ENCODE data around the gene BTD.

Gene BTD

GRCh38 chr3:15632212-15632580 is 30.7 kb downstream of the BTD start:
- no peak overlapping the region for H3K27ac Mint-ChIP-seq (ENCODE audit: low read depth)
- no peaks in the 10 kb centered on the region for H3K9me3 Mint-ChIP-seq
- H3K36me3 Mint-ChIP-seq (ENCODE audit: insufficient read depth), result peaks cover 3% of the 10 kb centered on the region
- H3K4me3 Mint-ChIP-seq, result peak overlapping the region; percentile 14
- H3K27me3 Mint-ChIP-seq, result no peaks in the 10 kb centered on the region
- H3K4me1 Mint-ChIP-seq, result peaks cover 34% of the 10 kb centered on the region
- ATAC-seq (replicated peaks; ENCODE audit: extremely low read depth, poor library complexity, severe bottlenecking) (no peak), DNase-seq (ENCODE audit: low spot score in 2 of 2) (no peak)

DNA sequence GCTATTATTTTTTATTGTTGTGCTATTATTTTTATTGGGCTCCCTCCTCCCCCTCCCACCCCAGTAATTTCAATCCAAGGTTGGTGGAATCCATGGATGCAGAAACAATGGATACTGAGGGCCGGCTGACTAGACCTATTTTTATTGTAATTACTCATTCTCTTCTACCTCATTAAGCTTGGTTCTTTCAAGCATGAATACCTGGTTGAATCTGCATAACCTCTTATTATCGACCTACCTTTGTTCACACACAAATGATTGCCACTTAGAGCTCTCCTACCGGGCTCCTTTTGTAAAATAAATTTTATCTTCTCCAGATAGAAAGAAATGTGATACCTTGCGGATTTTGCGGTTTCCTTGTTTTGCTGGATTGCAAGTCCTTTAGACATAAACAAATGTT is 31.6 kb downstream of the BTD start:
- peaks cover 43% of the 10 kb centered on the region for H3K4me1 Mint-ChIP-seq
- ATAC-seq (replicated peaks; ENCODE audit: extremely low read depth, poor library complexity, severe bottlenecking), result no peak
- H3K27me3 Mint-ChIP-seq, result no peaks in the 10 kb centered on the region
- H3K27ac Mint-ChIP-seq (ENCODE audit: low read depth), result no peak overlapping the region
- DNase-seq (ENCODE audit: low spot score in 2 of 2), result no peak
- H3K4me3 Mint-ChIP-seq, result no peak overlapping the region
- no peaks in the 10 kb centered on the region for H3K9me3 Mint-ChIP-seq
- H3K36me3 Mint-ChIP-seq (ENCODE audit: insufficient read depth), result peaks cover 3% of the 10 kb centered on the region

- no peaks in the 10 kb centered on the region for H3K9me3 Mint-ChIP-seq
- ATAC-seq (replicated peaks; ENCODE audit: extremely low read depth, poor library complexity, severe bottlenecking), result no peak
- peaks cover 45% of the 10 kb centered on the region for H3K4me1 Mint-ChIP-seq
- H3K27ac Mint-ChIP-seq (ENCODE audit: low read depth), result peak overlapping the region; percentile 29
- H3K36me3 Mint-ChIP-seq (ENCODE audit: insufficient read depth), result peaks cover 3% of the 10 kb centered on the region
- H3K4me3 Mint-ChIP-seq, result no peak overlapping the region
- no peak for DNase-seq (ENCODE audit: low spot score in 2 of 2)
- no peaks in the 10 kb centered on the region for H3K27me3 Mint-ChIP-seq
Observed at GRCh38 chr3:15633766-15634598, 32.4 kb downstream of the BTD start.

DNA sequence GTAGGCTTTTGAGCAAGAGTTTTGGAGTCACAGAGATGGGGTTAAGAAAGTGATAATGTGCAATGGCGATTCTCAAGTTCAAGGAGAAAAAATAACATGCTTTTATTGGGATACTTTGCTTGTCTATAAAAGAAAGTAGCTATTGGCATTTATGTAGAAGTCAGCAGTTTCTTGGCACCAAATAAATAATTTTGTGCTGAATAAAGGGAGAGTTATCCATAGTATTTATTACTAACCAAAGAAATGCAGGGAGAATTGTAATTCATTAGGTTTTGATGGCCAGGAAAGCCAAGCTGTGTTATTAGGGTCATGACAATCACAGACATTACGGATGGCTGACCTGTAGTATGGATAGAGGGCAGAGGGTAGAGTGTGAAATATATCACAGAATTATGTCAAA is 33.1 kb downstream of the BTD start:
- peak overlapping the region; percentile 29 for H3K27ac Mint-ChIP-seq (ENCODE audit: low read depth)
- no peaks in the 10 kb centered on the region for H3K9me3 Mint-ChIP-seq
- peaks cover 3% of the 10 kb centered on the region for H3K36me3 Mint-ChIP-seq (ENCODE audit: insufficient read depth)

GRCh38 chr3:15635121-15635661 is 33.6 kb downstream of the BTD start:
- Mint-ChIP-seq H3K27ac (ENCODE audit: low read depth) (no peak overlapping the region), H3K36me3 (ENCODE audit: insufficient read depth) (peaks cover 3% of the 10 kb centered on the region), H3K9me3 (no peaks in the 10 kb centered on the region), H3K4me3 (no peak overlapping the region), H3K27me3 (no peaks in the 10 kb centered on the region), H3K4me1 (peaks cover 39% of the 10 kb centered on the region)
- ATAC-seq (replicated peaks; ENCODE audit: extremely low read depth, poor library complexity, severe bottlenecking) (no peak), DNase-seq (ENCODE audit: low spot score in 2 of 2) (no peak)

More for the DNA sequence above, 33.1 kb downstream of the BTD start:
- Mint-ChIP-seq H3K27me3 (no peaks in the 10 kb centered on the region), H3K4me3 (no peak overlapping the region), H3K4me1 (peaks cover 44% of the 10 kb centered on the region)
- DNase-seq (ENCODE audit: low spot score in 2 of 2) (no peak), ATAC-seq (replicated peaks; ENCODE audit: extremely low read depth, poor library complexity, severe bottlenecking) (no peak)

DNA sequence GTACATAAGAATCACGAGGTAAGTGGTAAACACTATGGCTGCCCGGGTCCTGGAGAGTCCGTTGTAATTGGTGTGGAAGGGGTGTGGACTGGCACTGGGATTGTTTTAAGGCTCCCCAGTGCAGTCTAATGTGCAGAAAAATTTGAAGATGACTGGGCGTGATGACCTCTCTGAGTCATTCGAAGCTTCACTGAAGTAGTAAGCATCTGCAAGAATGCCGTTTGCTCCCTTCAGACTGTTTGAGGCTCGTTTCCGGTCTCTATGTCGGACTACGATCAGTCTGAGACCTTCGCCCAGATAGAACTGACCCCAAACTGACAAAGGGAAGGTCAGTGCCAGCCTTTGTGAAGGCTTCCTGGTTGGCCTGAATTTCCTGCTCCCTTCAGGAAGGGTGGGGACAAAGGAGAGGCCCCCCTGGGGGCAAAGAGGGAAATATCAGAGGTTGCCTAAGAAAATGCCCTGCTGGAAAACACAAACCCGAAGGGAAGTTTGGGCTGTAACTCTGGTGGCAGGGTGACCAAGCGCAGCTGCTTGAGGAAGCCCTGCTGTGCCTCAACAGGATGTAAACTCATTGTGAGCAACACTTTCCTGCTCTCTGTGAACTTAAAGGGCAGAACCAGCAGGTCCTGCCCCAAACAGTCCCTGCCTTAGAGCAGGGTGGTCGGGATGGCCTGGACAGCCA is 34.6 kb downstream of the BTD start:
- peak overlapping the region; percentile 78 for H3K27ac Mint-ChIP-seq (ENCODE audit: low read depth)
- H3K4me1 Mint-ChIP-seq, result peaks cover 34% of the 10 kb centered on the region

DNA sequence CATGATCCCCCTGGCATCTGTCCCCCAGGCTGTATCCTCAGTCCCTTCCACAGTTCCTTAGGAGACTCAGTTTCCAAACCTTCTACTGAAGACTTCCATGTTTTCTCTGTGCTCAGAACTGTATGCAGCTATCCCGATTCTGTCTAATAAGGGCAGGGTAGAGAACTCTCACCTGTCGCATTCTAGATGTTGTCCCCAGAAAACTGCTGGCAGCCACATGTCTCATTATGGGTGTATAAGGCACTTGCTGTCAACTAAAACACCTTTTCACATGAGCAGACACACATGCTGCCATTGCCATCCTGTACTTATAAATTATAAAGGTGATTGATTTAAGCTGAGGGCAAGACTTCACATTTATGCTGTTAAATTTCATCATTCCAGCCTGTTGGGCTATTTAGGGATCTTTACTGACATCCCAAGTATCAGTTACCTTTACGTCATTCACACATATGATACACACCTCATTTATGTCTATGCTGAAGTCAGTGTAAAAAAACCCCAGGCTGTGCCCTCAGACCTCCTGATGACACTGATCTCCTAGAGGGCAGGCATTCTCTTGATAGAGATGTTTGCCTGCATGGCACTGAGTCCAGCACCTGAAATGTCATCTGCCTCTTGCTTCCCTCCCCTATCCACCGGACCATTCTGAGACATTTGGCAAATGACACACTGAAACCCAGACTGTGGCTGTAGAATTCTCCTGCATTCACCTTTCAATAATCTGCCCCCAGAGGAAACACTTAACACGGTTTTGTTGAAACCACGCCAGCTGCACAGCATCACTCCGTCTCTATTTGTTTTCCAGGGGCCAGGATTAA is 35.8 kb downstream of the BTD start:
- Mint-ChIP-seq H3K9me3 (no peaks in the 10 kb centered on the region), H3K27ac (ENCODE audit: low read depth) (peak overlapping the region; percentile 39), H3K4me3 (peak overlapping the region; percentile 9), H3K36me3 (ENCODE audit: insufficient read depth) (peaks cover 3% of the 10 kb centered on the region), H3K4me1 (peaks cover 26% of the 10 kb centered on the region), H3K27me3 (no peaks in the 10 kb centered on the region)
- DNase-seq (ENCODE audit: low spot score in 2 of 2), result no peak
- no peak for ATAC-seq (replicated peaks; ENCODE audit: extremely low read depth, poor library complexity, severe bottlenecking)

More for the DNA sequence above, 34.6 kb downstream of the BTD start:
- DNase-seq (ENCODE audit: low spot score in 2 of 2) (no peak), ATAC-seq (replicated peaks; ENCODE audit: extremely low read depth, poor library complexity, severe bottlenecking) (peak; percentile 67)
- H3K27me3 Mint-ChIP-seq, result no peaks in the 10 kb centered on the region
- H3K9me3 Mint-ChIP-seq, result no peaks in the 10 kb centered on the region
- peak overlapping the region; percentile 61 for H3K4me3 Mint-ChIP-seq
- peaks cover 3% of the 10 kb centered on the region for H3K36me3 Mint-ChIP-seq (ENCODE audit: insufficient read depth)

- no peak overlapping the region for H3K27ac Mint-ChIP-seq (ENCODE audit: low read depth)
Observed at GRCh38 chr3:15638193-15638890, 36.8 kb downstream of the BTD start.

GRCh38 chr3:15638891-15639262 is 37.3 kb downstream of the BTD start:
- Mint-ChIP-seq H3K36me3 (ENCODE audit: insufficient read depth) (peaks cover 1% of the 10 kb centered on the region), H3K4me1 (peaks cover 26% of the 10 kb centered on the region), H3K4me3 (no peak overlapping the region), H3K9me3 (no peaks in the 10 kb centered on the region), H3K27me3 (no peaks in the 10 kb centered on the region), H3K27ac (ENCODE audit: low read depth) (no peak overlapping the region)
- DNase-seq (ENCODE audit: low spot score in 2 of 2) (no peak), ATAC-seq (replicated peaks; ENCODE audit: extremely low read depth, poor library complexity, severe bottlenecking) (no peak)

More at GRCh38 chr3:15638193-15638890, 36.8 kb downstream of the BTD start:
- ATAC-seq (replicated peaks; ENCODE audit: extremely low read depth, poor library complexity, severe bottlenecking) (no peak), DNase-seq (ENCODE audit: low spot score in 2 of 2) (no peak)
- peaks cover 3% of the 10 kb centered on the region for H3K36me3 Mint-ChIP-seq (ENCODE audit: insufficient read depth)
- no peaks in the 10 kb centered on the region for H3K9me3 Mint-ChIP-seq
- H3K4me3 Mint-ChIP-seq, result no peak overlapping the region
- peaks cover 26% of the 10 kb centered on the region for H3K4me1 Mint-ChIP-seq
- no peaks in the 10 kb centered on the region for H3K27me3 Mint-ChIP-seq

DNA sequence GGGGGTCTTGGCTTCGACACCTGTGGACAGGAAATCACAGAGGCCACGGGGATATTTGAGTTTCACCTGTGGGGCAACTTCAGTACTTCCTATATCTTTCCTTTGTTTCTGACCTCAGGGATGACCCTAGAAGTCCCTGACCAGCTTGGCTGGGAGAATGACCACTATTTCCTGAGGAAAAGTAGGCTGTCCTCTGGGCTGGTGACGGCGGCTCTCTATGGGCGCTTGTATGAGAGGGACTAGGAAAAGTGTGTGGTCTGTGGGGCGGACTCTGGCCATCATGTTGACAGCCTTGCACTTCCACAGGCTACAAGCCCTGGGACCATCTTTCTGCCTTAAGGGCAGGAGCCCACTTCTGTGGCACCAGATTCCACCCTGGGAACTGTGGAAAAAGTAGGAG is 43.7 kb downstream of the BTD start:
- Mint-ChIP-seq H3K9me3 (no peaks in the 10 kb centered on the region), H3K4me3 (no peak overlapping the region), H3K27ac (ENCODE audit: low read depth) (no peak overlapping the region), H3K4me1 (peaks cover 47% of the 10 kb centered on the region), H3K27me3 (peaks cover 11% of the 10 kb centered on the region), H3K36me3 (ENCODE audit: insufficient read depth) (peaks cover 6% of the 10 kb centered on the region)
- ATAC-seq (replicated peaks; ENCODE audit: extremely low read depth, poor library complexity, severe bottlenecking) (no peak), DNase-seq (ENCODE audit: low spot score in 2 of 2) (no peak)

DNA sequence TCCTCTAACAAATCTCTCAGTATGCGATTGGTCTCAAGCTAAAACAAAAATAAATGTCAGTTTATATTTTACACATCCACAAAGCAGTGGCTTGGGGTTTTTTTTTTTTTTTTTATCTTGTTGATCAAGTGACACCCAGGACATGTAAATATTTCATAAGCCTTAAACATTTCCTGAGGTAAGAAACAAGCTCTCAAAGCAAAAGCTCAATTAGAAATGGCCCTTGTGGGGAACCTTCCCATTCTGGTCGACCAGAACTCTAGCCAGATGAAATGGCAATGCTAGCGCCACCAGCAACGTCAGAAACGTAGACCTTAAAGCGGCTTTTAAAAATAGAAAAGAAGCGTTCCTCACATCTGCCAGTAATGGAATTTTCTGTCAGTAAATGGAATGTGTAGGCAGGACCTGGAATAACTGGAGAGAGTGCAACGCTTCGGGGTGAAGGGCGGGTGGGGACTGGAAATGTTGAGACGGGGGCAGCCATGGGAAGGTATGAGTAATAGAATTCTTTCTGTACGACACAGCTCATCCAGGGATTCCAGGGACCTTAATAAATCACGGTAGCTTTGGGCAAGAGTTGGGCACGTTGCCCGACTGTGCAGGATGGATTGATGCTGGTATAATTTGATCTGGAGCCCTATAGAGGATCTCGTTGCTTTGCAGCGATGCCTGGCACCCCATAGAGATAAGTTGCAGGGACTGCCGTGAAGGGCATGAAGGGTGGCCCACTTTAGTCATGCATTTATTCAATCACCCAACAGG is 44.4 kb downstream of the BTD start:
- H3K27me3 Mint-ChIP-seq, result peaks cover 17% of the 10 kb centered on the region
- no peaks in the 10 kb centered on the region for H3K9me3 Mint-ChIP-seq
- H3K4me1 Mint-ChIP-seq, result peaks cover 53% of the 10 kb centered on the region
- DNase-seq (ENCODE audit: low spot score in 2 of 2) (no peak), ATAC-seq (replicated peaks; ENCODE audit: extremely low read depth, poor library complexity, severe bottlenecking) (no peak)
- H3K36me3 Mint-ChIP-seq (ENCODE audit: insufficient read depth), result peaks cover 6% of the 10 kb centered on the region
- no peak overlapping the region for H3K27ac Mint-ChIP-seq (ENCODE audit: low read depth)
- H3K4me3 Mint-ChIP-seq, result peak overlapping the region; percentile 16

Measured in central memory CD8-positive, alpha-beta T cell (primary cell).